ENCODE results near the gene PAFAH2.
"Not testable (repeated sequence)": the region's sequence is repeated elsewhere in the genome, so short reads cannot be mapped to it uniquely, and the experiment has no call there.

Gene PAFAH2

DNA sequence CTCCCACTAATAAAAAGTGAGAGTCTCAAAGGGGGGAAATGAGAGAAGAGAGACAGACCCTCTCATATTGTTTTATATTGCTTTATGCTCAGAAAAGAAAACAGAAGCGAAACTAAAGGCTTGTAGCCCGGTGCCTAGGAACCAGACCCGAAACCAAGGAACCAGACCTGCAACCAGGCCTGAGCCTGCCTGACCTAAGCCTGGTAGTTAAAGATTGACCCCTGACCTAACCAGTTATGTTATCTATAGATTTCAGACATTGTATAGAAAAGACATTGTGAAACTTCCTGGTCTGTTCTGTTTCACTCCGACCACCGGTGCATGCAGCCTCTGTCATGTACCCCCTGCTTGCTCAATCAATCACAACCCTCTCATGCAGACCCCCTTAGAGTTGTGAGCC is 54.4 kb downstream of the PAFAH2 start:
- DNase-seq (ENCODE audit: insufficient read length, low spot score); FAIRE-seq: not testable (repeated sequence)

DNA sequence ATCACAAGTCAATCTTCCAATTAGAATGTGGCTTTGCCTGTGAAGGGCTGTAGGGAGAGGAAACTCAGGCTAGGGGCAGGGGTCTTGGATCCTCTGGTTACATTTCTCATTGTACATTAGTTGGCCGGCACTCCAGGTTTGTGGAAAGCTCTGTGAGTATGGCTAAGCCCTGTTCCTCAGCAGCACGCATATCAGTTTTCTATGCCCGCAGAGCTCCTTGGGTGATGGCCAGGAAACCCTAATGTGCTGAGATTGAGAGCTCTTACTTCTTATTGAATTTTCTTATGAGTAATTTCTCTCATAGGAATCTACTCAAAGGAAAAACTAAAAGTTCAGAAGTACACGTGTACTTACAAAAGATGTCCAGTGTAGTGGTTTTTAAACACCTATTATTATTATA is 60.9 kb downstream of the PAFAH2 start:
- no peak for DNase-seq (ENCODE audit: insufficient read length, low spot score)
- FAIRE-seq = no peak

GRCh38 chr1:25933479-25934365 is 64.1 kb downstream of the PAFAH2 start:
- DNase-seq (ENCODE audit: insufficient read length, low spot score) (no peak), FAIRE-seq (no peak)

DNA sequence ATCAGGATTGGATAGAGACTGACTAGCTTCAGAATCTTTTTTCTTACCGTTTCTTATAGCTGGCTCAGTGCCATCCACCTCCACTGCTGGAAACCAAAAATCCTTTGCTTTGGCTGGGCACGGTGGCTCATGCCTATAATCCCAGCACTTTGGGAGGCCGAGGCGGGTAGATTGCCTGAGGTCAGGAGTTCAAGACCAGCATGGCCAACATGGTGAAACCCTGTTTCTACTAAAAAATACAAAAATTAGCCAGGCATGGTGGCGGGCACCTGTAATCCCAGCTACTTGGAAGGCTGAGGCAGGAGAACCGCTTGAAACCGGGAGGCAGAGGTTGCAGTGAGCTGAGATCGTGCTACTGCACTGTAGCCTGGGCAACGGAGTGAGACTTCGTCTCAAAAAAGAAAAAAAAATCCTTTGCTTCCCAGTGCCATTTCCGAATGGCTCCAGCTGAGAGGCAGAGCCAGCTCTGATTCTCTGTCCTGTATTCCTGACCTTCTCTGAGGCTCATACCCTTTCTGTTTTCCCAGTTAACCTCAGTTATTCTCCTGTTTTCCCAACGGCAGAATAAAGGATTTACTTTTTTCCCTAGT is 65.0 kb downstream of the PAFAH2 start:
- DNase-seq (ENCODE audit: insufficient read length, low spot score); FAIRE-seq: not testable (repeated sequence)

GRCh38 chr1:25932321-25932720 is 65.5 kb downstream of the PAFAH2 start:
- no peak for FAIRE-seq

DNA sequence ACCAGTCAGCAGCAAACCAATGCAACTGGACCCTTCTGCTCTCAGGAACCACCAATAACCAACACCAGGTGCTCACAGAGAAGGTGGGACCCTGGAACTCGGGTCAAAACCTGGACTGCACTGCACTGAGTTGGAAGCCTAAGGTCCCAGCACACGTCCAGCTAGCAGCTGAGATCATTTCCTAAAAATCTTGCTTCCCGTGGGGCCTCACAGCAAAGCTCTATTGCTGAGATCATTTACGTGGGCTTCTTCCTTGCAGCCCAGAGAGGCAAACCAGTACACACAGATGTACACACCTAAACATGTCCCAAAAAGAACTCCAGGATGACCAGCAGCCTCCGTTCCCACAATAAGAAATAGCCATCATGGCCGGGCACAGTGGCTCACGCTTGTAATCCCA is 68.8 kb downstream of the PAFAH2 start:
- DNase-seq (ENCODE audit: insufficient read length, low spot score) = no peak
- no peak for FAIRE-seq

More at GRCh38 chr1:25932321-25932720, 65.5 kb downstream of the PAFAH2 start:
- DNase-seq (ENCODE audit: insufficient read length, low spot score) = no peak

- FAIRE-seq = no peak
- DNase-seq (ENCODE audit: insufficient read length, low spot score) = no peak
Observed at GRCh38 chr1:25927521-25928265, 70.2 kb downstream of the PAFAH2 start.

DNA sequence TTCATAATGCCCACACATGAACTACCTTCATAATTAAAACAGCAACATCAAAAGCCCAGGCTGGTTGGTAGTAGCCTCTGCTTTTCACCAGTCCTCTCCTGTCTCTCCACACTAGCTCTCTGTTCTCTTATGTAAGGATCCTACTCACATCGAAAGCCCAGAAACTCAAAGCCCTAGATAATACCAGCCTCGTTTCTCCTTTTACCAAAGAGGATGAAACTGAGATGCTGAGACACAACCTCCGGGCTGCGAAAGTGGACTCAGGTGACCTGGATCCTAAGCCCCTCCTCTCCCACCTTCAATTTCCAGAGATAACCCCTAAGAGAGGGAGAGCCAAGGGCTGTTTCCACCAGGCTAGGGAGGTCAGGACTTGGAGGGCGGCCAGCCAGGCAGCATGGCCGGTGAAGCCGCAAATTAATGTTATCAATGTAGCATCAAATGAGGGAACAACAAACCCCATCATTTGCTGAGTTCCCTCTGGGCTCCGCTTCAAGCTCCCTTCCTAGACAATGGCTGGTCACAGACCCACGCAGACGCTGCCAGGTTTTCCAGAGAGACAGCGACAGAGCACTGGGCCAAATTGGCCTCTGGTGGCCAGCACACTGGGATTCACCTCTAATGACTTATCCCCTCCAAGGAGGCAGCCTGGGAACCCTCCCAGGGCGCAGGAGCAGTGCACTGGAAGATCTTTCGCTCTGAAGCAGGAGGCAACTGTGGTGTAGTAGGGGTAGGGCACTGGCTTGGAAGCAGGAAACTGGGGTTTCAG is 70.9 kb downstream of the PAFAH2 start:
- DNase-seq (ENCODE audit: insufficient read length, low spot score) = no peak
- FAIRE-seq = no peak

DNA sequence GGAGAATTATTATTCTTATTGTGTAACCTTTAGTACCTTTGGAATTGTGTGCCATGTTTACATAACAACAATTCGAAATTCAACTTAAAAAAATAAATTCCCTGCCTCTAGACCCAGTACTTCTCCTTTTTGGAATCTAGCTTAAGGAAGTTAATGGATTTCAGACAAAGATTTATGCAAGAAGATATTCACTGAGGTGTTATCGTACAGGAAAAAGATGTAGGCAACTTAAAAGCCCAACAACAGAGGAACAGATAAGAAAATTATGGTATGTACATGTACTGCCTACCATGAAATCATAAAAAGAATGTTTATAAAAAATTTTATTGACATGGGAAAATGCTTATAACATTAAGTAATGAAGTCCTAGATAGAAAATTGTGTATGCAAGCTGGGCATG is 73.4 kb downstream of the PAFAH2 start:
- DNase-seq (ENCODE audit: insufficient read length, low spot score) (no peak), FAIRE-seq (no peak)

- DNase-seq (ENCODE audit: insufficient read length, low spot score) (no peak), FAIRE-seq (no peak)
Observed at GRCh38 chr1:25922971-25923552, 74.8 kb downstream of the PAFAH2 start.

GRCh38 chr1:25922056-25922970 is 75.5 kb downstream of the PAFAH2 start:
- DNase-seq (ENCODE audit: insufficient read length, low spot score) = no peak
- no peak for FAIRE-seq

DNA sequence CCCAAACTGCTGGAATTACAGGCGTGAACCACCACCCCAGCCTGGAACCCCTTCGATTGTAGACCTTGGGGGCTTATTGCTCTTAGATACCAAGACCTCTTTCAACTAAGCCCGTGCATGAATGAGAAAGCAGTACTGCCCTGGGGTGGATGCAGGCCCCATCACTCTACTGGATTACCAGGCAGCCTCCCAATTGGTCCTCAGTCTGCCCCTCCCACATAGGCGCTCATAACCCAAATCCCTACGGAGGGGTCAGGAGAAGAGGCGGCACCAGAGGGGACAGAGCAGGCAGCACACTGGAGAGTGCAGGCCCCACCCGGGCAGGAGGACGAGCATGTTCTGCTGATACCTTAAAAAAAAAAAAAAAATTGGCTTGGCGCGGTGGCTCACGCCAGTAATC is 79.2 kb downstream of the PAFAH2 start:
- FAIRE-seq (no peak), DNase-seq (ENCODE audit: insufficient read length, low spot score) (no peak)

GRCh38 chr1:25917996-25918395 is 79.9 kb downstream of the PAFAH2 start:
- no peak for DNase-seq (ENCODE audit: insufficient read length, low spot score)
- FAIRE-seq = no peak

DNA sequence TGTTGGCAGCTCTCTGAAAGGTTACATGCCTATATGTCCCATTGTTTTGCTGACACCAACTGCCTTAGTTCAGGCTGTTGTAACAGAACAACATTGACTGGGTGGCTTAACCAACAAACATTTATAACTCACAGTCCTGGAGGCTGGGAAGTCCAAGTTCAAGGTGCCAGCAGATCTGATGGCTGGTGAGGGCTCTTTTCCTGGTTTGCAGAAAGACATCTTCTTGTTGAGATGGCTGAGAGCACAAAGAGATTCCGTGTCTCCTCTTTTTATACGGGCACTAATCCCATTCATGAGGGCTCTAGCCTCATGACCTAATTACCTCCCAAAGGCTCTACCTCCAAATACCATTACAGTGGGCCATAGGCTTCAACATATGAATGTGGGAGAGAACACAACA is 81.4 kb downstream of the PAFAH2 start:
- no peak for DNase-seq (ENCODE audit: insufficient read length, low spot score)

DNA sequence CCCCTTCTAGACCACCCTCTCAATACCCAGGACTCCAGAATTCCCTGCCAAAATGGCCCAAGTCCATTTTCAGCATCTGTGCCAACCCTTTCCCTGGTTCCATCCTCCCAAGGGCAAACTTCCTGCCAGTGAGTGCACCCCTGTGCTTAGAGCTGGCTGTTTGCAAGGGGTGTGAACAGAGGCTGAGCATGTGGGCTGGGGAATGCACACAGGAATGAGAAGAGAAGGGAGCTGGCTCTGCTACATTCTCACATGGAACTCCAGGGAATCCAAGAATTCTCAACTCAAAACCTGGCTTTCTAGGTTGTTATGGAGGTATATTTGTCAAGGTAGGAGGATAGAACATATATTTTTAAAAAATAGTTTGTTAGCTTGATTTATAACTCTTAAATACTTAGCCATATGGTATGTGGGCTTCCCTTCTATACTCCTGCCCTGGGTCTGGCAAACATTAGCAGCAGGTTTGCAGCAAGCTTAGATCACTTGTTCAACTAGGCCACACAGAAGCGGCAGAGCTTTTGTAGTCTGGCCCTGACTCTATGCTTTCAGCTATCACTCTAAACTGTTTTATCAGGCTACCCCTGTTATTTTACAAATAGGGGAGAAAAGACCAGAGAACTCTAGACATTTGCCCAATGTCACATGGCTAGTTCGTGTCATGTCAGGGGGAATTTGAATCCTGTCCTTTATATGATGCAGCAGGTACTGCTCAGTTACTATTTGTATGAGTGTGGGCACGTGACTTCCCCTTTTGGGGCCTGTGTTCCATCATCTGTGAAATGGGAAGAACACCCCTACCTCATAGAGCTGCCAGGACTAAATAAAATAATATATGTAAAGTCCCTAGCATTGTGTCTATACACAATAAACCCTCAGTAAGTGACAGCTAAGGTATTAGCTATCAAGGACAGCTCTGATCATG is 83.5 kb downstream of the PAFAH2 start:
- DNase-seq (ENCODE audit: insufficient read length, low spot score) (no peak), FAIRE-seq (no peak)

More for the DNA sequence above, 81.4 kb downstream of the PAFAH2 start:
- no peak for FAIRE-seq

GRCh38 chr1:25913206-25913605 is 84.7 kb downstream of the PAFAH2 start:
- no peak for FAIRE-seq
- DNase-seq (ENCODE audit: insufficient read length, low spot score) = no peak

GRCh38 chr1:25912076-25912831 is 85.6 kb downstream of the PAFAH2 start:
- FAIRE-seq (no peak), DNase-seq (ENCODE audit: insufficient read length, low spot score) (peak; percentile 51)

- FAIRE-seq (no peak), DNase-seq (ENCODE audit: insufficient read length, low spot score) (no peak)
Observed at GRCh38 chr1:25911162-25911561, 86.7 kb downstream of the PAFAH2 start.

All from HTR-8/SVneo (cell line).